CD4-positive, alpha-beta T cell treated with Interleukin-6 for 4 hours (primary cell): ENCODE measurements around the gene HOXD9.

Source experiments
- DNase-seq: peaks from one replicate; pipeline ENCODE4 v3.0.0-alpha.2; 2020; ENCODE audit warnings: mixed read lengths

Gene HOXD9

DNA sequence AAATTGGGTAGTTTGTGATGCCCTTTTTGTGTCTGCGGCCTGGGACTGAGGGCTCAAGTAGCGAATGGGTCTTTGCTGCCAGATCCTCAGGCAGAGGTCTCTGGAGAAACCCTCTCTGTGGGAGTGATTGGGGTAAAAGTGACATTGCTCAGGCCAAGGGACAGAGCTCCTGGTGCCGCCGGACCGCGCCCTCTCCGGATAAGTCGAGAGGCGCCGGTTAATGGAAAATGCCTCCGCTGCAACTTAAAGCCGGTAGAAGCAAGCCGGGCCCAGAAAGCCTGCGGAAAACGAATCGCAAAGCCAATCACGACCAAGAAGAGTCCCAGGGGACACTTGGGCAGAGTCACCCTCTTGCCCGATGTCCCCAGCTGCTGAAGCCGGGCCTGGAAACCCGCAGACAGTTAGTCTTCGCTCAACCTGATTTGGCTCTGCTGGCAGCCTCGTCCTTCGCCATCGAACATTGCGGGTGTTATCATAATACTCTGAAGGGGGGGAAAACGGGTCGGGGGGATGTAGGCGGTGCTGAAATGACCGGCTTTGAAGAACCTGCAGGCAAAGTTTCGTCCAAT, 23.3 kb upstream of the HOXD9 start:
- no peak for DNase-seq

DNA sequence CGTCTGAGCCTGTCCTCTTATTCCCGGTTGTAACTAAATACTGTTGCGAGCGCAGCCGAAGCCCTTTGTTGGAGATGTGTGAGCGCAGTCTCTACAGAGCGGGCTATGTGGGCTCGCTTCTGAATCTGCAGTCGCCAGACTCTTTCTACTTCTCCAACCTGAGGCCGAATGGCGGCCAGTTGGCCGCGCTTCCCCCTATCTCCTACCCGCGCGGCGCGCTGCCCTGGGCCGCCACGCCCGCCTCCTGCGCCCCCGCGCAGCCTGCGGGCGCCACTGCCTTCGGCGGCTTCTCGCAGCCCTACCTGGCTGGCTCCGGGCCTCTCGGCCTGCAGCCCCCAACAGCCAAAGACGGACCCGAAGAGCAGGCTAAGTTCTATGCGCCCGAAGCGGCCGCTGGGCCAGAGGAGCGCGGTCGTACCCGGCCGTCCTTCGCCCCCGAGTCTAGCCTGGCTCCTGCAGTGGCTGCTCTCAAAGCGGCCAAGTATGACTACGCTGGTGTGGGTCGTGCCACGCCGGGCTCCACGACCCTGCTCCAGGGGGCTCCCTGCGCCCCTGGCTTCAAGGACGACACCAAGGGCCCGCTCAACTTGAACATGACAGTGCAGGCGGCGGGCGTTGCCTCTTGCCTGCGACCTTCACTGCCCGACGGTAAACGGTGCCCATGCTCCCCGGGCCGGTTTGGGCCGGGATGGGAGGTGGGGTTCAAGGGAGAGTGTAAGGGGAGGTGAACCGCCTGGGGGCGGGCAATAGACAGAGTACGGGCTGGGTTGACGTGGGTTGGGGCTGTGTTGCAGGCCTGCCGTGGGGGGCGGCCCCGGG, 22.6 kb upstream of the HOXD9 start, which contains the start of gene HOXD12:
HOXD12 (plus strand) TSS at position 68 of the 819 bp plus-strand sequence; CDS start at position 75, 7 bp downstream.
- DNase-seq: no peak

DNA sequence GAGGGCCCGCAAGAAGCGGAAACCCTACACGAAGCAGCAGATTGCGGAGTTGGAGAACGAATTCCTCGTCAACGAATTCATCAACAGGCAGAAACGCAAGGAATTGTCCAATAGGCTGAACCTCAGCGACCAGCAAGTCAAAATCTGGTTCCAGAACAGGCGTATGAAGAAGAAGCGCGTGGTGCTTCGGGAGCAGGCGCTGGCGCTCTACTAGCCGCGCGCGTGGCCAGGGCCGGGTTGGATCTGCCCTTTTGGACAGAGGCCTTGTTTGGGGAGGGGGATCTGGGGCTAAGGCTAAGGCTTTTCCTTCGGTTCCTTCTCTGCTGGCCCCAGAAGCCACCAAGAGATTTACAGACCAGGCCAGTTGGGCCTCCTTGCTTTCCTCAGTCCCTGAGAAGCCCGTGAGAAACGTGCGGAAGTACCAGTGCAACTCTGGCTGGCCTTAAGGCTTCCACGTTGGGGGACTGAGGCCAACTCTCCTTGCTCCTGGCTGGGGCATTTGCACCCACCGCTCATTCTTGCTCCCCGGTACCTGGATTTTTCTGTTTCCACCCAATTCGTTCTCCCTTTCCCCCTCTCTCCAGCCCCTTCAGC, 21.9 kb upstream of the HOXD9 start:
- no peak for DNase-seq

DNA sequence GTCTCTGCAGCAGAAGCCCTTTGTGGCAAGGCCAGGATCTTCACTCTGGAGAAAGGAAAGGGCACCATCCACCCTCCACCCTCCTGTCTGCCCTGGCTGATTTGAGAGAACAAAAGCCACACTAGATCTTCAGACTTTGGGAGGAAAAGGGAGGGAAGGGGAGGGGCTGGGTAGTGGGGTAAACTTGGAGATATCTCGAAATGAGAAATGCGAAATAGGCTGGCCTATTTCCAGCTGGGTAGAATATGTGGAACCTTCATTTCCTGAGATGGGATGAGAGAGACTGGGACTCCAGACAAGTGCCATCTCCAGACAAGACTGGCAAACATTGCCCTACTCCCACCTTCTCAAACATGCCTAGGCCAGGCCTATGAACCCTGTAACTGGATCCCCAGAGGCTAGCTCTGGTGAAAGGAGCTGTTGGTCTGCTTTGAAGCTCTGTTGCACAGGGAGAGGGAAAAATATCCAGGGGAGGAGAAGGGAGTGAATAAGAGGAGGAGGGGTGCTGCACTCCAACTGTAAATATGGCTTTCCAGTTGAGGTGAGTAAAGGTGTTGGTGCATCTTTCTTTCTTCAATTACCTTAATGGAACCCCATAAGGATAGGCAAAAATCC, 21.2 kb upstream of the HOXD9 start:
- no peak for DNase-seq

DNA sequence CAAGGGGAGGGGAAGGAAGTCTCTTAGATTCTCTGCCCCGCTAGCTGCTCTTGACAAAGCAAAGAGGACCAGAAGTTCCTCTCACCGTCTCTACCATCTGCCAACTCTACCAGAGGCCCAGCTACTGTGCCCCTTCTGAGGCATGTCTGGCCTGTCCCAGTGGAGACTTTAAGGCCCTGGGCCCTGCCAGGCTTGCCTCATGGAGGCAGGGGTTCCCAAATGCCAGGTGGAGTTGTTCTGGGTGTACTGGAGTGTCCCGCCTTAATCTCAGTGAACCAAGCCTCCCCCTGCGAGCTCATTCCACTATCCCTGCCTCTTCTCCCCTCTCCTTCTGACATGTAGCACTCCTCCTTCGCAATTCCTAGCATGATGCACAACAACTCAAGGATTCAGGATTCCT, 20.7 kb upstream of the HOXD9 start:
- DNase-seq: no peak

DNA sequence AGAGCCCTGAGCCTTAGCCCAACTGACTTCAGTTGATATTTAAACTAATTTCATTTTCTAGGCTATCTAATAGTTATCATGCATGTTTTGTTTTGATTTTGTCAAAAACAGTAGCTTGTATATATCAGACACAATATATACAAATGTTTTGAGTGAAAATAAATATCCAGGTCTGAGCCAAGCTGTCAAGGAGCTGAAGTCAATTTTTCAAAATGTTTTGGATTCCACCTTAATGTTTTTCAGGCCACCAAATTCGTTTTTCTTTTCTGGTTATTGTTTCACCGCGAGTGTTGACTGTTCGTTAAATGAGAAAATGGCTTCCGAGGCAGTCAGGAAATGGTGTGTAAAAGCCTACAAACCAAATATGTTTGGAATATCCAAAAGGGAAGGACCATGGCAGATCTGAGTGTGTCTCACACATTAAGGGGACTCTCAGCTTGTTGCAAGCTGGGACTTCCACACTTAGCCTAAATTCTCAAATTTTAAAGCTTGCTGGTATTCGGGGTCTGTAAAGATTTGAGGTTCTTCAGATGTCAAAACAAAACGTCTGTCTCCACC, 20.1 kb upstream of the HOXD9 start:
- DNase-seq: no peak

DNA sequence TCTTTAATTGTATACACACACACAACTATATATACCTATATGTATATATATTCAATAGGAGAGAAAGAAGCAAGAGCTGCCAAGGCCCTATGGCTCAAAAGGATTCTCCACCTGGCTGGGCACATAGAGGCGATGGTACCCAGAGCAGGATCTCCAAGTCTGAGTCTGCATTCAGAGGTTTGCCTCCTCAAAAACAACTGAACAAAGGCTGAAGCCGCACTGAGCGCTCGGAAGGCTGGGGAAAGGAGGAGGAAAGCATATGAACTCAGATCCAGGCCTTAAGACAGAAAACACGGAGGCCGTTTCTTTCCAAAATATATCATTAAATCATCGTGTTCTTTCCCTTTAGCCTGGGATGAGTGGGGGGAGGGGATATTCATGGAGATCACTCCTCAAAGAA, 19.3 kb upstream of the HOXD9 start:
- no peak for DNase-seq

DNA sequence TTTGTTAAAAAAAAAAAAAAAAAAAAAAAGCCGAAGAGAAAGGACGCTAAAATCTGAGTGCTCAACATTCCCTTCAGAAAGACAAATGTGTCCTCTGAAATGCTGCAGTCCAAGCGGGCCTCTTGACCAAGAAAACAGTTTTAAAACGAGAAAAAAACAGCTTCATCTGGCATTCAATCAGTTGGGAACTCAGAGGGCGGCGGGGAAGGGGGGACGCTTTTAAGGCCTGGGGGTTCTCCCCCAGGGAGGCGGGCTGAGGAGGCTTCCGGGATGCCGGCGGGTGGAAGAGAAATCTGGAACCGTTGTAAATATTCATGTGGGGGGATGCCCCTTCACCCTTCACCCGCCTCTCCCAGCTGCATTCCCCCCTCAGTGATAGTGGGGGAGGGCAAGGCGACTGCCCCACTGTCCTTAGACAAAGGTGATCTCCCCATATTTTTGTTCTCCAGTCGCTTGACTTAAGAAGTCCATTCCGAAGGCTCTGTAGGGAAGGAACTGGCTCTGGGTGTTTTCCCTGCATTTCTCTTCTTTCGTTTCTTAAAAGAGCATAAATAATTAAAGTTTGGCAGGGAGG, 18.7 kb upstream of the HOXD9 start:
- DNase-seq: no peak

DNA sequence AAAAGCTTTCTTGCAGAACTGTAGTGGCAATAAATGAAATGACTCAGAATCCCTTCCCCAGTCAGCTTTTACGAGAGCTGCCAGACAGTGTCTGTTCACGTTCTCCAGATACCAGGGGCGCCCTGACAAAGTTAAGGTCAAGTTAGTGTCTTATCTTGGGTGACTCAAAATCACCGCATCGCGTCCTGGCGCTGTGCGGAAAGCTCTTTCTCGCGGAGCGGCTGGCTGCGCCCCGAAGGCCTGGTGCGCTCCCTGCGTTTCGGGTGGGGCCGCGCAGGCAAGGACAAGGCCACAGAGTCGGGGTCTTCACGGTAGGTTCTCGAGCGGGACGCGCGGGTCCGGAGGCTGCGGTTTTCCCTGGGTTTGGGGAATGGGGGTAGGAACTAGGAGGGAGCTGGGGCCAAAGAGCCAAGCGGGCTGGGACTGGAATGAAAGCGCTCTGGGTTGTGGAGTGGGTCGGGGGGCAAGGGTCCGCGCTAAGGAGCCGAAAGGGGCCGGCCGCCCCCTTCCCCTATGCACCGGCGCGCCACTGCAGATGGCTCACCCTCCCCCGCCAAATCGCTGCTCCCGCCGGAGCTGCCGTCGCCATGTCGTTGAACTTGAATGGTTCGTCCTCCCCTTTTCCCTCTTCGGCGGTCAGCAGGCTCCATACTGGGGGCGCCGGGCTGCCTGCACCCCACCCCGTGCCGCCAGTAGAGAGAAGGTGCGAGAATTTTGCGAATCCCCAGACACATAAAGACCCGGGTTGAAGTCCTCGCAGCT, 18.0 kb upstream of the HOXD9 start:
- no peak for DNase-seq

DNA sequence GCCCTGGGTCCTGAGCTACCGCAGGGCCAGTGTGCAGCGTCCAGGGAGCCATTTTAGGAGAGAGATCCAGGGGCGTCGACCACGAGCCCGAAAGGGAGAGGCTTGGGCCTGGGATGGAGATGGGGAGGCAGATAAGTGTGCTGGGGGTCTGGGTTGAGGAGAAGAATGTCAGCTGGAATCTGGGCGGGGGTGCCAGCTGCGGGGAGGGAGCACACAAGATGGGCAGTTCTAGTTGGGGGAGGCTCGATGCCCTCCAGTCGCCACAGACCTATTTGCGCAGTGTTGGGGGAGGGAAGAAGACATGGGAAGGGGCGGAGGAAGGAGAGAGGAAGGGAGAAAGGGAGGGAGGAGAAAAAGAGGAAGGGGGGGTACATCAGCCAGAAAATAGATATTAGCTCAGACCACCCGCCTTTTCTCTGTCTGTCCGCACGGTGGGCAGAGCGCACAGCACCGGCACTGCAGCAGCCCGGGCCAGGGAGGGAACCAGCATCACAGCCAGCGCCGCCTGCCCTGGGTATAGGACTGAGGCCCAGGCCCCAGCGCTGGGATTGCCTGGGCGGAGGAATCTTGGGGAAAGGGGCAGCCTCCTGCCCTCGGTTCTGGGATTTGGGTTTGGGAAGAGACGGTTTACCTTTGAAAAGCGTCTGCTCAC, 17.3 kb upstream of the HOXD9 start:
- DNase-seq: no peak

DNA sequence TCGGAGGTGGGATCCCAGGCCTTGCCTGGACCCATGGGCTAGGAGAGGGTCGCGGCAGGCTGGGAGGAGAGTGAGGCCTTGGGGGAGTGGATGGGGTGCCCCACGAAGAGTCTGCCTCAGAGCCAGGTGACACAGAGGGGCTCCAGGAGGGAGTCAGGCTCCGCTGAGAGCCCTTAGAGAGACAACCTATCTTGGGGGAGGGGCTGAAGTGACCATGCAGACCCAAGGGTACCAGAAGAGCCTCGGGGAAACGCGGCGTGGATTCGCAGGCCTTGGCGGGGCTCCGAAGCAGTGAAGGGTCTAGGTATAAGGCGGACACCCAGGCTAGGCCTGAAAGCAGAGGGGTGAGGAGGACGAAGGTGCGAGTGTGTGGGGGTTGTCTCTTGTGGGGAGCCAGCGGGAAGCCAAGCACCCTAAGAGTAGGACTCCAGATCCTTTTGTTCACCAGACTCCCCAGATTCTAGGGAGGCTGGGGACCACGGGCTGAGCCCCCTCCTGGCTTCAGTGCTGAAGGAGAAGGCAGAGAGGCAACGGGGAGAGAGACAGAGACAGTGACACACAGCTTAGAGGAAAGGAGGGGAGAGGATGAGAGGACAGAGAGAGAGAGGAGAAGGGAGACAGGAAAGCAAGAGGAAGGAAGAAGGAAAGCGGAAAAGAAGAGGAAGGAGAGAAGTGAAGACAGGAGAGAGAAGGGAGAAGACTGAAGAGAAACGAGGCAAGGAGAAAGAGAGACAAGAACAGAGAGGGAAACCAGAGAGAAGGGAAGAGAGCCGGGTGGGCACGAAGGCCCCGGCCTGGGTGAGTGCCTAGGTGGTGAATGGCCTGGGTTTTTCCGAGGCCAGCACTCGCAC, 16.6 kb upstream of the HOXD9 start:
- DNase-seq: no peak

DNA sequence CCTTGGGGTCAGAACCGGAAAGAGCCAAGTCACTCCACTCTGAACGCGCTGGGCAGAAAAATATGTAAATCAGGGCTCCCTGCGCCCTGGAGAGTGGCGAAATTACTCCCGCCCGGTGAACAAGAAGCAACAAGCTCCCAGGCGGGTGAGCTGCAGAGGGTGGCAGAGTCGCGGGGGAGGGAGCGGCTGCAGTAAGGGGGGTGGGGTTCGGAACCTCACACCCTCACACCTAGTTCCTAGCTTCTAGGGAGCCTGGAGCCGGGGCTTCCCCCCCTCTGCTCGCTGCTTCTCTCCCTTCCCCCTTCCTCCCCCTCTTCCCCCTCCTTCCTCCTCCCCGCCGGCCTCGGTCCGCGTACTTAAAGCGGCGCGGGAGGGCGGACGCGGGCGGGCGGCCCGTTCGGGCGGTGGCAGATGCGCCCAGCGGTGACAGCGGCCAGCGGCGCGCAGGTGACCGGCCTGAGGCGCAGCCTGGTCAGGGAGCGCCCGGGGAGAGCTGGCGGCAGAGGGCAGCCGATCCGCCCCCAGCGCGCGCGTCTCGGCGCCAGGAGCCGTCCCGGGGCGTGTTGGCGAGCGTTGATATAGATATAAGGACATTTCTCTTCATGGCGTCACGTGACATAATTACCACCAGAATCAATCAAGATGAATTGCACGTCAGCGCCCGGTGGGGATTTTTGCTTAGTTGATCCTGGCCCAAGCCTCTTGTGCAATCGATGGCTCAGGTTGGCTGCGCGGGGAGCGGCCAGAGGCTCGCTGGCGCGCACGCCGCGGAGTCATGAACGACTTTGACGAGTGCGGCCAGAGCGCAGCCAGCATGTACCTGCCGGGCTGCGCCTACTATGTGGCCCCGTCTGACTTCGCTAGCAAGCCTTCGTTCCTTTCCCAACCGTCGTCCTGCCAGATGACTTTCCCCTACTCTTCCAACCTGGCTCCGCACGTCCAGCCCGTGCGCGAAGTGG, 15.7 kb upstream of the HOXD9 start, which contains the start of gene HOXD11:
HOXD11 (plus strand) TSS at position 700 of the 959 bp plus-strand sequence; CDS start at position 776, 76 bp downstream.
- DNase-seq: no peak

DNA sequence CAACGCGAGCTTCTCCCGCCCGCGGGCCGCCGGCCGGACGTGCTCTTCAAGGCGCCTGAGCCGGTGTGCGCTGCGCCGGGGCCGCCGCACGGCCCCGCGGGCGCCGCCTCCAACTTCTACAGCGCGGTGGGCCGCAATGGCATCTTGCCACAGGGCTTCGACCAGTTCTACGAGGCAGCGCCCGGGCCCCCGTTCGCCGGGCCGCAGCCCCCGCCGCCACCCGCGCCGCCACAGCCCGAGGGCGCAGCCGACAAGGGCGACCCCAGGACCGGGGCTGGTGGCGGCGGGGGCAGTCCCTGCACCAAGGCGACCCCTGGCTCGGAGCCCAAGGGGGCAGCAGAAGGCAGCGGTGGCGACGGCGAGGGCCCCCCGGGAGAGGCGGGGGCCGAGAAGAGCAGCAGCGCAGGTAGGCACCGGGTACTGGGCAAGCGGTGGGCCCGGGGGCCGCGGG, 14.8 kb upstream of the HOXD9 start:
- DNase-seq: no peak

DNA sequence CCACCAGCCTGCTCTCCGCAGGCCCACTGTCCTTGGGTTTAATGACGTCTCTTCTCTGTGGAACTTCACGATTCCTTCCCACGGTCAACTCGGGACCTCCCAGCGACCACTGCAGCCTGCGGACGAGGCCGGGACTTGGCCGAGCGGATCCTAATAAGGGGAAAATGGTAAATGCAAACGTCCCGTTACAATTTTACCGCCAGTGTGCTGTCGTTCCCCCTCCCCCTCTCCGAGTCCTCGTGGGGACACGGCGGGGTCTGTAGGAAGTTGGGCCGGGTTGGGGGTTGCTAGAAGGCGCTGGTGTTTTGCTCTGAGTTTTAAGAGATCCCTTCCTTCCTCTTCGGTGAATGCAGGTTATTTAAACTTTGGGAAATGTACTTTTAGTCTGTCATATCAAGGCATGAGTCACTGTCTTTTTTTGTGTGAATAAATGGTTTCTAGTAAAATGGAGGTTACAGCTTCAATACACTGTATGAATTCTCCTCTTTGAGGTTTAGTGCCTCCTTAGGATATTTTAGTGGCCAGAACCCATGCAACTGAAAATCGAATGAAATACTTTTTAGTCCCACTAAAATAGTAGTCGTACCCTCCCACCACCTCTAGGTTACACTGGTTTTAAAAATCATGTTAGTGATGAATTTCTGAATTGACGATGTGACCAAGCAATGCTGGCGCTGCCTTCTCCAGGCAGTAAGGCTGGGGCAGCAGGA, 13.2 kb upstream of the HOXD9 start:
- DNase-seq: no peak

DNA sequence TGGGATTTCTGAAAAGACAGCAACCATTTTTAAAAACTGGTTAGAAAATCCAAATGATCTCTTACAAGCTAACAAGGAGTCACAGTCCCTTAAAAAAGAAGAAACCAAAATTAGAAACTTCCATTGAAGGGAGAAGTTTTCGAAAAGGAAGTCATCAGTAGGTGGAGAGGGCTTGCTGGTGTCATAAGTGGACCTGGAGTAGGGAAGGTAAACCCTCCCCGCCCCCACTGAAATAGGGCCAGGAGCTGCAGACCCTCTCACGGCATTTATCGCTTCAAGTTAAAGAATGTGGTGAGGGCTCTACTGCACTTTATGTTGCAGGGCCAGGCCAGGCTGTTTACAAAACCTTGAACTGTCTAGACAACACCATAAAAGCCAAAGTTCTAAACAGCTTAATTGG, 12.6 kb upstream of the HOXD9 start:
- DNase-seq: no peak

DNA sequence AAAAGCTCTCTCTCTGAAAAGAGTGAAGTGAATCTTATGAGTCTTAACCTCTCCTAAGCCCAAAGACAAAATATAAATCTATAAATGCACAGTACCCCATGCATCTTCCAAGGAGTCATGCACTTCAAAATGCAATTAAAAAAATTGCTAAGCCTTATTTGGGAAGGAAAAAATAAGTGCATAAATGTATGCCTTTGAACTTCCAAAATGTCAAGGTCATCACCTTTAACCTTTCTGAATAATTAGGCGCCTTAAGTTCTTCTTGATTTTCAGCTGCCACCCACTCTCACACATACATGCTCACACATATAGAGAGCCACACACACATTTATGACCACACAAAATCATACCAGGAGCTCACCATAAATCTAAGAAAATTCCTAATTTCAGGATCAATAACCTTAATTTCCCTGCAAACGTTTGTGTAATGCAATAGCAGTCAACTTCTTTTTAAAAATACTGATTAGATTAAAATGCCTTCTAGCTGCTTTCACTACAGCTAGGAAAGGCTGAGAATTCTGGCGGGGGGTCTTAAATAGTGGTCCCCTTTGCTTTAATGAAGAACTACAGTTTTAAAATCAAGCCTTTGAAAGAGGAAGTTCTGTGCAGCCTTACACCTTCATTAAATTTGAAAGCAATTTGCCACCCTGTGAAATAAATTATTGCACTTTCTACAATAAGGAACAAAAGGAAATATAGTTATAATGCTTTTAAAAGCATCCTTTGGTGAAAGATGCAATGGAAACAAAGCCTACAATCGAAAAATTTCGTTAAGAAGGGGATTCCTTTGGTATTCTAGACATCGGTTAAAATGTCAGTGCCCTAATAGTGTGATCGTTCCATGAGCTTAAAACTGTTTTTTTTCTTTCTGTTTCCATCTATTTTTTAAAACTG, 11.9 kb upstream of the HOXD9 start:
- DNase-seq: no peak

DNA sequence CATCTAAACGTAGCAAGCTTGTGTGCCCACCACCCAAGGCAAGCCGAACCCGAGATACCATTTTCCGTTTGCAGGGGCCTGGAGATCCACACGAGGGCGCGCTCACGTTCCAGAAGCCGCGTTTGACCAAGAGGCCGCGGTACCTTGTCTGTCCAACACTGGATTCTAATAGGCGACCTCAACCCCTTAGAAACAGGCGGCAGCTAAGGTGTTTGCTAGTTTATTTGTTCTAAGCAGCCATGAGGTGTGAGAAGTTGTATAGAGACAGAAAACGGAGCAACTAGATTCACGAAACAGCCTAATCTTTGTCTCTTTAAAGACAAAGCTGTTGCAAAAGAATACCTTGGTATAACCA, 11.2 kb upstream of the HOXD9 start:
- DNase-seq: no peak
